GM19043 (cell line): Measurements from ENCODE around the gene DOLPP1.
A peak's percentile ranks its signal among the peaks of the same experiment; 100 is the strongest.

Experiments used
- ATAC-seq: cut with Tn5 transposase; IDR thresholded peaks from one replicate; pipeline ENCODE4 v1.9.1; 2021; ENCODE audit warnings: low read depth; ENCODE audit not compliant: unreplicated experiment

The DOLPP1 gene

GRCh38 chr9:129136446-129137035, 55.6 kb downstream of the DOLPP1 start:
- no peak for ATAC-seq

- ATAC-seq: no peak
Measured at GRCh38 chr9:129137292-129138143, 56.6 kb downstream of the DOLPP1 start.

DNA sequence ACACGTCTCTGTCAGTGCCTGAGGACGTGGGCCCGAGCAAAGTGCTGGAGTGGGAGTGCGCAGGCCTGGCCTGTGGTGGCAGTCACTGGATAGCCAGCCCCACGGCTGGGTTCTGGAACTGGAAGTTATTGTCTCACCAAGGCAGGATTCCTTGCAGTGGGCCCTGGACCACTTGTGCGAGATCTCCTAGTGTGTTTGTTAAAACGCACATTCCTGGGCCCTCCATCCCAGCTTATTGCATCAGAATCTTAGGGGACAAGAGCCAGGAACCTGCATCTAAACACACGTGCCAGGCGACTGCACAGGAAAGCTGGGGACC, 57.2 kb downstream of the DOLPP1 start:
- no peak for ATAC-seq

DNA sequence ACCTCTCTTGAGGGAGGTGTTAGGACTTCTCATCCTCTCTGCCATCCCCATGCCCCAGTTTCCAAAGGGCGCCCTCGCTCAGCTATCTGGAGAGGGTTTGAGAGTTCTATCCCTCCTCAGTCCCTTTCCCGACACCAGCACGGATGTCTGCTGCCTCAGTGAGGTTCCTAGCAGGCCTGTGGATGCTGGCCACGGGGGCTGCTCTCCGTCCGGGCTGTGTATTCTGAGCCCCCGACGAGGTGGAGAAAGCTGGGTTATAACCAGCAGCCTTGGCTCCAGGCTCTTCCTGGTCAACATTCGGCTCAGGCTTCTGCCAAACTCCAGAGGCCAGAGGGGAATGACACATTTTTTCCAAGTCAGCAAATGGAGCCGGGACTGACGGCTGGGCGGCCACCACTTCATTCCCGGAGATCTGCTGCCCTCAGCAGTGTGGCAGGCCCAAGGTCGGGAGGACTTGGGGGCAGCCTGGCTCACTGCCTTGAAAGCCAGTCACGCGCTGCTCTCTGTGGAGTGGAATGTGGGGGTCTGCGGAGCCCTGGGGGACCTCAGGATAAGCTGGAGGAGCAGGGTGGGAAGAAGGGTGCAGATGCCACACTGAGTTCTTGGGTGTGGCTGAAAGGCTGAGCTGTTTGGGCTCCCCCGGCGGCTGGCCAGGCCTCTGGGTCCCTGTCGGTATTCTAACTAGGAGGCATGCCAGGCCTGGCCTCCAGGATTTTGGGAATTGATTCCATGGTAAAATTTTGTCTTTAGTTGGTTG, 57.7 kb downstream of the DOLPP1 start:
- ATAC-seq: no peak

GRCh38 chr9:129139233-129139992, 58.5 kb downstream of the DOLPP1 start:
- no peak for ATAC-seq

DNA sequence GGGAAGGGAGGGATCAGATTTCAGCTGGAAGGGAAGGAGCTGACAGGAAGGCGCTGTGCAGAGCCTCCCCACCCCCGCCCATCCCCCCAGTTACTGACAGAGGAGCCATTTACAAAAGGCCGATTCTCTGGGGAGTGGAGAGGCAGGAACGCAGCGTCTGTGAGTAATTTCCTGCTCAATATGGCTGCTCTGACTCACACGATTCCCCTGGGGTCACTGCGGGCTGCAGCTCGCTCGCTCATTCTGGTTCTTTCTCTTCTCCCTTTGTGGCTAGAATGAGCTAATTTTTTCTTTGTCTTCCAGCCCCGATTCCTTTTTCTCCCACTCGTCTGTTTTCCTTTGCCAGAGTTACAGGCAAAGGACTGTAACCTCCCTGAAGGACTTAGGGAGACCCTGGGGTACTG, 59.1 kb downstream of the DOLPP1 start:
- ATAC-seq: peak; percentile 48
